GM13977 (cell line): Measurements from ENCODE around the gene HERPUD1.
"Not testable (repeated sequence)": the region's sequence is repeated elsewhere in the genome, so short reads cannot be mapped to it uniquely, and the experiment has no call there.

Source experiments
- DNase-seq: peaks from one replicate; pipeline ENCODE4 v3.0.0; 2012; ENCODE audit warnings: low spot score
- in situ Hi-C: fragments of 300-500 bp; cut with MboI; formaldehyde crosslinking; loops from one replicate; pipeline ENCODE4 v1.12.0; 2022; ENCODE audit warnings: low sequenced_read_pairs, low pct_unique_long_range_greater_than_20kb, mixed read lengths, inconsistent platforms; ENCODE audit not compliant: unreplicated experiment
- TF ChIP-seq, protein P1 (sequence below): IDR thresholded peaks from 2 replicates; pipeline ENCODE4 v1.5.1; 2012; ENCODE audit warnings: mild to moderate bottlenecking, control low read depth; ENCODE audit not compliant: insufficient read depth; ENCODE audit errors: extremely low read depth, missing control alignments

Gene HERPUD1

DNA sequence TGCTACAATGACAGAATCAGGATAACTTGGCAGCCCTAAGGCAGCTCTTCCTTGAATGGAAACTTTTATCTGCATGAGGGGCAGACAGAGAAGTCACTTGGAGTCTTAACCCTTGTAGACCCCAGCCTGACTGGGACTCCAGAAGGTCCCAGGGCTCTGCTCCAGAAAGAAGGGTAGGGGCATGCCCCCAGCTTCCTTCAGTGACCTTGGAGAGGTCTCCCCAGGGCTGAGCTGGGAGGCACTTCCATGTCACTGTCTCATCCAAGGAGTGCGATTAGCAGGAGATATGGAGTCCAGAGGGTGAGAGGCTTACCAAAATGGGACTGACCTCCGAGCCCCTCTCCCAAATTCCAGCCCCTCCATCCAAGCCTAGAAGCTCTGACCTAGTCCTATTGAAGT, 54.0 kb downstream of the HERPUD1 start:
- DNase-seq, result no peak
- in situ Hi-C loops, result no loop called here
- TF ChIP-seq, protein P1, sequence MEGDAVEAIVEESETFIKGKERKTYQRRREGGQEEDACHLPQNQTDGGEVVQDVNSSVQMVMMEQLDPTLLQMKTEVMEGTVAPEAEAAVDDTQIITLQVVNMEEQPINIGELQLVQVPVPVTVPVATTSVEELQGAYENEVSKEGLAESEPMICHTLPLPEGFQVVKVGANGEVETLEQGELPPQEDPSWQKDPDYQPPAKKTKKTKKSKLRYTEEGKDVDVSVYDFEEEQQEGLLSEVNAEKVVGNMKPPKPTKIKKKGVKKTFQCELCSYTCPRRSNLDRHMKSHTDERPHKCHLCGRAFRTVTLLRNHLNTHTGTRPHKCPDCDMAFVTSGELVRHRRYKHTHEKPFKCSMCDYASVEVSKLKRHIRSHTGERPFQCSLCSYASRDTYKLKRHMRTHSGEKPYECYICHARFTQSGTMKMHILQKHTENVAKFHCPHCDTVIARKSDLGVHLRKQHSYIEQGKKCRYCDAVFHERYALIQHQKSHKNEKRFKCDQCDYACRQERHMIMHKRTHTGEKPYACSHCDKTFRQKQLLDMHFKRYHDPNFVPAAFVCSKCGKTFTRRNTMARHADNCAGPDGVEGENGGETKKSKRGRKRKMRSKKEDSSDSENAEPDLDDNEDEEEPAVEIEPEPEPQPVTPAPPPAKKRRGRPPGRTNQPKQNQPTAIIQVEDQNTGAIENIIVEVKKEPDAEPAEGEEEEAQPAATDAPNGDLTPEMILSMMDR, result no peak

DNA sequence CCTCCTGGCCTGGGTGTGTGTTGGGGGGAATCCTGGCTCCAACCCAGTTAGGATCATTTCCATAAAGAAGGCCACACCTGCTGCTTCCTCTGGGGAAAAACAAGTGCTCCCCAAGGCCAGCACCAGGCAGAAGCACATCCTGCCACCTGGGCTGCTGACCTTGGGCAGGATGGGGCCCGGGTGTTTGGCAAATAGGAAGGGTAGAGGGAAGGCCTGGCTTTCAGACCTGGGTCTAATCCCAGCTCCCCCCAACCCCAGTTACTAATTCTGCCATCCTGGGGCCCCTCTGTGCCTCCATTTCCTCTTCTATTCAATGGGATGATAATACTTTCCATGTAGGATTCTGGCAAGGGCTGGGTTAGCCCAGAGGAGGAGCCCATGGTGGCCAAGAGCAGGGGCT, 54.4 kb downstream of the HERPUD1 start:
- TF ChIP-seq, protein P1, result no peak
- in situ Hi-C loops, result no loop called here
- DNase-seq, result no peak

- in situ Hi-C loops, DNase-seq: not testable (repeated sequence)
Observed at GRCh38 chr16:56986908-56987307, 55.0 kb downstream of the HERPUD1 start.

DNA sequence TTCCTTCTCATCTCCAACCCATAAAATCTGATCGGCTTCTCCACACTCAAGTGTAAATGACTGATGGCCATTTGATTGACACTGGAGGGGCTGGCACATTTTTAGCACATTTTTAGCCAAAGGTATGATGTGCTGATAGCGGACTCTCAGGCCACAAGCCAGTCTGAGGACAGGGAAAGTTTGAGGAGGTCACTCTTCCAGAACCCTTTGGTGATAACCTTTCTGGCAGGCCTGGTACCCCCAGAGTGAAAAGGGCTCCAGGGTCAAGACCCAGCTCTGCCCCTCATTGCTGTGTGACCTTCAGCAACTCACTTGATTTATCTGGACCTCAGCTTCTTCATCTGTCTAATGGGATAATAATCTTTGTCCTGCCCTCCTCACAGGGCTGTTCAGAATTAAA, 55.8 kb downstream of the HERPUD1 start:
- in situ Hi-C loops, result no loop called here

GRCh38 chr16:56988161-56988947, 56.4 kb downstream of the HERPUD1 start:
- in situ Hi-C loops, result no loop called here
- TF ChIP-seq, protein P1, result no peak
- no peak for DNase-seq

More for the DNA sequence above, 55.8 kb downstream of the HERPUD1 start:
- TF ChIP-seq, protein P1, result no peak
- no peak for DNase-seq

DNA sequence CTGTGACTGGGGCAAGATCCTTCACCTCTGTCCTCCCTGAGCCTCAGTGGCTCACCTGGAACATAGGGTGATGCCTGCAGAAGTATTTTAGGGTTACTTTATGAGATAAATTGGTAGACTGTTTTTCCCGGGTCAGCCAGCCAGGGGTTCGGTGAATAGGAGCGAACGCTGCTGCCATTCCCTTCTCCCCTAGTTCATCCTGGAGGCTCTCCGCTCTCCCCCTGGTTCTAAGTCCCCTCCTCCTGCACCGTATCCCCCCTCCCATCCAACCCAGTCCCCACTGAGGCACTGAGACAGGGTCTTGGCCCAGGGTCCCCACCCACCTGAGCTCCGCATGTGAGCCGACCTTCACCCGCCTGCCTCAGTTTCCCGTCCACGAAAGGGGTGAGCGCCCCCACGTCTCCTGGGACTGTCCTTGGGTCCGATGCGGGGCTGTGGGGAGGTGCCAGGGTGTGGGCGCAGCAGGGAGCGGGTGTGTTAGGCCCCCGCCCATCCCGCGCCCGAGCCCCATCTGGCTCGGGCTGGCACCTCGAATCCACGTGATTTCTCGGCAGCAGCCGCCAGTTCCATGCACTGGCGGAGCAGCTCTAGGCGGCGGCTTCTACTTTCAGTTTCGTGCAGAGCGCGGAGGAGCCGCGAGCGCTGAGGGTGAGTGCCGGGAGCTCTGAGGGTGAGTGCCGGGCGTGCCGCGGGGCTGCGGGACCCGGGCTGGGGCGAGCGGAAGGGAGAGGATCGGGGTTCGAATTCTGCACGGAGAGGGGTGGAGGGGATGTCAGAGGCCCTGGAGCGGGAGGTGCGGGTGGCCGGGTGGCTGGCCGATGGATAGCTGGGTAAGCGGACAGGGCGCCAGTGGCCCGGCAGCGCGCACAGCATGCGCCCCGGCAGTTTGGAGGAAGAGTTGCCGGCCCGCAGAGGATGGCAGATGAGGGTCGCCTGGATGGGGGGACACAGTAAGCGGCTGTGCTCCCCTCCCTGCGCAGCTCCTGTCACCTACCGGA, 57.3 kb downstream of the HERPUD1 start, which contains the start of gene NLRC5:
NLRC5 (plus strand) TSS at position 610 of the 998 bp plus-strand sequence. CDS start 31,156 bp downstream, outside the sequence.
- DNase-seq, result peak; percentile 88
- in situ Hi-C loops, result no loop called here
- TF ChIP-seq, protein P1, result no peak
